ENCODE measurements around the gene GBGT1. TPM values are rescaled to one million over a fixed set of nuclear protein-coding genes. Genes with fewer than 3 reads are reported as not detected.

Gene GBGT1
- polyA plus RNA-seq, 3 donors = 1.3 to 1.6 (median 1.6) TPM

- no peak for DNase-seq (ENCODE audit: low read depth in 3 of 3, low spot score in 2 of 3)
Observed at GRCh38 chr9:133117271-133118178, 46.2 kb downstream of the GBGT1 start.

DNA sequence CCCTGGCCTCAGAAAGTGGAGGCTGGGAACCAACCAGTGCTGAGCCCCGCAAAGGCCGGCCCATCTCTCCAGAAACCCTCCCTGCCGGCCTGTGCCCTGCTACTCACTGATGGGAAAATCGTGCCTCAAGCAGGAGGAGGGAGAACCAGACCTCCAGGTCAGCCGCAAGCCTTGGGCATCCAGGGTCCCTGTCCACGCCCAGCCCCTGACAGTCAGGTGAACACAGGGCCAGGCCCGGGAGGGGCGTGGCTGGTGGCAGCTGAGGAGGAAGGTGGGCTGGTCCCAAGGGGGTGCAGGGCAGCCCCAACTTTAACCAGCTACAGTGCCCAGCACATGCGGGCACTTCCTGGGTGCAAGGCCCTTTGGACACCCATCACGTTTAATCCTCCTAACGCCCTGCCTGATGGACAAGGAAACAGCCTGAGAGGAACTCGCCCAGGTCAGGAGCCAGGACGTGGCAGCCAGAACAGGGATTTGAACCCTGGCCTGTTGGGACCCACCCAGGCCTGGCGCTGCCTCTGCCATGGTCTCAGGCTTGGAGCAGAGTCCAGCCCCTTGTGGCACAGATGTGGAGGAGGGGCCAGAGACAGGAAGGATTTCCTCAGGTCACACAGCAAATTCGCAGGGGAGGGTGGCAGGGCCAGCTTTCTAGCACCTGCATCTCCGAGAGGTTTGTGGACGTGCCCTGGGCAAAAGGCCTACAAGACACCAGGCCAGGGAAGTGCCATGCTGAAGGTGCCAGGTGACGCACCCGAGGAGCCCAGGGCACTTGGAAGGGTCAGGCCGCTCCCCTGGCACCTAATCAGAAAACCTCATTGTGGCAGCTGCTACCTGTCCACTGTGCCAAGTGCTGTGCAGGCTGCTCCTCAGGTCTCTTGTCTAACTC lies 47.1 kb downstream of the GBGT1 start:
- DNase-seq (ENCODE audit: low read depth in 3 of 3, low spot score in 2 of 3) = no peak

DNA sequence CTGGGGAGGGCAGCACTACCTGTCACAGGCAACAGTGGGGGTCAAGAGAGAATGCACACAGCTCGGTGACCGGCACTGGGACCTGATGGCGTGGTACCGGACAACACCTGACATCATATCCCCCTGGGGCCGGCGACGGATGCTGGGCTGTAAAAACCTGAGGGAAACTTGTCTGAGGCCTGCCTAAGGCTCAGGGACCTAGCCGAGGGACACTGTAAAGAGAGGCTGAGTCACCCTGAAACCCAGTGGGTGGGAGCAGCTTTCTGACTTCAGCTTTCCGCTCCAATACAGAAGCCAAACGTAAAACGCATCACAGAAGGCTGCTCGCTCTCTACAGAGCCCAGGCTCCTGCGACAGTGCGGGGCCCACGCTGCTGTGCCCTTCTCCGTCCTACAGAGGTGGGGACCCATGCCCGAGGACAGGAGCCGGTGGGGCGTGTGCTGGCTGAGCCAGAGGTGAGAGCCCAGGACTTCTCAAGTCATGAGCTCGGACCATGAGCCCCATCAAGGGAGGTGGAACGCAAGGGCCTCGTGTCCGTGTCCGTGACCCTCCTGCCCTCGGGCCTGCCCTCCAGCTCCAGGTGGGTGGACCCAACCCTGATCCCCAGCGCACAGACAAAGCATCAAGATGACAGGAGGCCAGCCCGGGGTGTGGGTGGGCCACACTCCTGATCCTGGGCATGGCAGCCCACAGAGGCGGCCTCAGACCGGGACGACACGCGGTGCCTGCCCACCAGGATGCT lies 47.9 kb downstream of the GBGT1 start:
- DNase-seq (ENCODE audit: low read depth in 3 of 3, low spot score in 2 of 3) = no peak

DNA sequence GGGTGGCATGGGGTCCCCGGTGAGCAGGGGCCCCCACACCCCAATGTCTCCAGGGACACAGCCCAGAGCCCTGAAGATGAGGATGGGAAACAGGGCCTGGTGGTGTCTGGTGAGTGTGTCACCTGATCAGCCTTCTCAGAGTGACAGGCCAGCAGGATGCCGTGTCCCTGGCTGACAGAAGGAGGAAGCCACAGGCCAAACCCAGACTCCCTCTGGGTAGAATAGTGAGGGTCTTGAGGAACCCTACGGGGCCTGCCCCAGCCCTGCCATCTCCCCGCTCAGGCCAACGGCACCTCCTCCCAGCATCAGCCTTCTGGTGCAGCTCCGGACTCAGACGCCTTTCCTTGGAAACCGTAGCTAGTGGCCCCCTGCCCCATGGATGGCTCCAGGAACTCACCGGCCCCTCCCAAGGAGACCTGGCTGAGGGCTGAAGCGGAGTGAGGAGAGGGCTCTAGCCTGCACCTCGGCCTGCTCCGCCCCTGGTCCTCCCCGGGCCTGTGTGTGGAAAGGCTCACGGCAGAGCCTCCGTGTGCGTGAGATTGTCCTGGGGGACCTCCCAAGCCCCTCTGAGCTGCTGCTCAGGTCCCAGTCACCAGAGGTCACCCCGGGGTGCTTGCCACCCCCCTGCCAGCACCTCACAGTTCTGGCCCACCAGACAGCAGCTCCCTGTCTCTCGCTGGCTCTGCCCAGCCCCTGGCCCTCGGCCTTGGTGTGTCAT lies 48.7 kb downstream of the GBGT1 start:
- DNase-seq (ENCODE audit: low read depth in 3 of 3, low spot score in 2 of 3) = no peak

GRCh38 chr9:133113949-133114885 lies 49.5 kb downstream of the GBGT1 start:
- no peak for DNase-seq (ENCODE audit: low read depth in 3 of 3, low spot score in 2 of 3)

GRCh38 chr9:133113163-133113948 lies 50.4 kb downstream of the GBGT1 start:
- no peak for DNase-seq (ENCODE audit: low read depth in 3 of 3, low spot score in 2 of 3)

DNA sequence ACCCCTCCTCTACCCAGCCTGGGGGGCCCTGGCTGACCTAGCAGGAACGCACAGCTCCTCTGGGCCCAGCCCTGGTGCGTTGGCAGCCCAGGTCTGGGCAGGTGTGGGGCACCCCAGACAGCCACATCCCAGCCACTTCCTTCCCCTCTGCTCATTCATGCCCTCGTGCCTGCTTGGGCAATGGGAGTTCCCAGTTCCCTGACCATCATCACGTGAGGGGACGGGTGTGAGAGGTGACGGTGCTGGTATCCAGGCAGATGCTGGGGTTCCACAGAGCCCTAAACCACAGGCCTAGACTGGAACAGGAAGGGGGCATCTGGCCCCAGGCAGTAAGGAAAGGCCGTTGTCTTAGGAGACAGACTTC lies 51.1 kb downstream of the GBGT1 start:
- DNase-seq (ENCODE audit: low read depth in 3 of 3, low spot score in 2 of 3) = no peak

GRCh38 chr9:133111808-133112662 lies 51.7 kb downstream of the GBGT1 start:
- no peak for DNase-seq (ENCODE audit: low read depth in 3 of 3, low spot score in 2 of 3)

GRCh38 chr9:133109931-133110650 lies 53.6 kb downstream of the GBGT1 start:
- DNase-seq (ENCODE audit: low read depth in 3 of 3, low spot score in 2 of 3) = no peak

- no peak for DNase-seq (ENCODE audit: low read depth in 3 of 3, low spot score in 2 of 3)
Observed at GRCh38 chr9:133108794-133109641, 54.7 kb downstream of the GBGT1 start.

- no peak for DNase-seq (ENCODE audit: low read depth in 3 of 3, low spot score in 2 of 3)
Observed at GRCh38 chr9:133107961-133108793, 55.5 kb downstream of the GBGT1 start.

DNA sequence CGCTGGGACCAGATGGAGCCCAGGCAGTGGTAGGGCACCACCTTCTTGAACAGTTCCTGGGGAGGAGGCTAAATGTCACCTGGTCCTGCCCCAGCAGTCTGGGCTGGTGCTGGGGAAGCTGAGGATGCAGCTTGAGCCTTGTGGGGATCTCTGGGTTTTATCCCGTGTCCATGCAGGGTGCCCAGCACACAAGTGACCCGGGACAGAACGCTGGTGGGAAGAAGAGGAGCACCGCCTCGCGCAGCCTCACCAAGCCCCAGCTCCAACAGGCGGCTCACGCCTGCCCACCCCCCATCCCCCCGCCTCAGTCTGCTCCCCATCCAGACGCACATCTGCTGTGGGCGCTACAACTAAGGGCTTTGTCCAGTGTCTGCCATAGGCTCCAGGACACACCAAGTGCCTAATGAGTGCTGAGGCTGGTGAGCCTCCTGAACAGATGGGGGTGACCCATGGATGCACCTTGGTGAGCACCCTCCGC lies 56.4 kb downstream of the GBGT1 start:
- DNase-seq (ENCODE audit: low read depth in 3 of 3, low spot score in 2 of 3) = no peak

DNA sequence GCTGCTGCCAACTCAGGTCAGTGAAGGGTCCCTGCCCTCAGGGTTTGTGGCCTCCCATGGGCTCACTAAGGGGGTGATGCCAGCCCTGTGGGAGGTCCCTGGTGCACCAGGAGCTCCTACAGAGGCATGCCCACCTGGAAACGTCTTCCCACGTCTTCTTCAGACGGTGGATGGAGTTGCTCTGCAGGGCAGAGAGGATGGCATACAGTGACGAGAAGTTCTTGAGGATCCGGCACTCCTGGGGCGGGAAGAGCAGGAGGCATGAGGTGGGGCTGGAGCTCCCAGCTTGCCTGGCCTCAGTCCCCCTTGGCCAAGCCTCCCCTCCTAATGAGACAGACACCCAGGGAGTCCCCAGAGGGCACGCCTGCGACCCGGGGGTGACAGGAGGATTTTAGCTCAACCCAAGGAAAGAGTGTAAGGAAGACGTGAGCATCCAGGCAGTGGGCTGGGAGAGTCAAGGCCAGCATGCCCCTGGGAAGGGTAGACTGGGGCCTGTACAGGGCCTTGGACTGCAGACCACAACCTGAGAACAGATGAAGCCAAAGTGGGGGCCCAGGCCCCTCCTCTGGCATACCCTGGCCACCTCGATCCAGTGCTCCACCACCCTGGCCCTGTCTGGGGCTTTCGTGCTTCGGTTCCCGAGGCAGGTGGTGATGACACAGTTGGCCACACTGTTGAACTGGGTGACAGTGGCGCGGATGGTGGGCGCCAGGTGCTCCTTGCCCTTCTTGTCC lies 57.0 kb downstream of the GBGT1 start:
- no peak for DNase-seq (ENCODE audit: low read depth in 3 of 3, low spot score in 2 of 3)

GRCh38 chr9:133105461-133105770 lies 58.3 kb downstream of the GBGT1 start:
- DNase-seq (ENCODE audit: low read depth in 3 of 3, low spot score in 2 of 3) = no peak
